HEK293 (cell line): ENCODE data around the gene ZSCAN18.

Experiments
- CTCF ChIA-PET: fragments of 350-600 bp; formaldehyde crosslinking; extraction: SDS; loops from one replicate; lab custom pipeline; 2021; ENCODE audit warnings: antibody characterized with exemption; lab: Yijun Ruan, JAX
- POLR2A ChIA-PET: fragments of 300-600 bp; formaldehyde crosslinking; extraction: SDS; loops from one replicate; lab custom pipeline; 2020; ENCODE audit warnings: antibody characterized with exemption, inconsistent platforms; lab: Yijun Ruan, JAX
- H3K27ac ChIP-seq: fragments of 200-500 bp; sonication (Bioruptor generic); 2 replicates; pipeline ENCODE4 v1.5.1; 2014; ENCODE audit warnings: low read depth, low read length, control low read depth, inconsistent platforms; ENCODE audit errors: extremely low read depth
- H3K36me3 ChIP-seq, 2 experiments: fragments of 200-500 bp in 1 of 2; sonication (Bioruptor generic) in 1 of 2; 1 replicate in 1 of 2; 2 replicates in 1 of 2; pipeline ENCODE4 v1.5.1; 2014 to 2017; ENCODE audit warnings: inconsistent platforms in 2 of 2, low read length in 2 of 2; ENCODE audit not compliant: control insufficient read depth in 2 of 2, insufficient read depth in 1 of 2
- H3K4me1 ChIP-seq: fragments of 200-500 bp; sonication (Bioruptor generic); 2 replicates; pipeline ENCODE4 v1.5.1; 2014; ENCODE audit warnings: mild to moderate bottlenecking, low read length, inconsistent platforms; ENCODE audit not compliant: control insufficient read depth, insufficient read depth
- H3K4me3 ChIP-seq: 2 replicates; pipeline ENCODE4 v1.5.1; 2011; ENCODE audit warnings: low read depth, mild to moderate bottlenecking, control low read depth, low read length, moderate library complexity
- H3K9me3 ChIP-seq: fragments of 200-500 bp; sonication (Bioruptor generic); 2 replicates; pipeline ENCODE4 v1.5.1; 2014; ENCODE audit warnings: low read depth, low read length, inconsistent platforms; ENCODE audit not compliant: control insufficient read depth, insufficient read depth
- GLI2 ChIP-seq: fragments of 450-650 bp; formaldehyde crosslinking; IDR thresholded peaks from 2 replicates; pipeline ENCODE4; 2017; ENCODE audit warnings: missing biosample characterization, missing genetic modification characterization, low read depth, borderline replicate concordance
- HOXC10 ChIP-seq: sonication (generic); formaldehyde crosslinking; IDR thresholded peaks from 2 replicates; pipeline ENCODE4 v1.8.1; 2023; ENCODE audit warnings: mild to moderate bottlenecking, missing genetic modification reagents
- PBX3 ChIP-seq: sonication (generic); formaldehyde crosslinking; IDR thresholded peaks from 2 replicates; pipeline ENCODE4 v1.8.1; 2022; ENCODE audit warnings: mild to moderate bottlenecking, moderate library complexity, missing genetic modification reagents
- PRDM10 ChIP-seq: fragments of 450-650 bp; formaldehyde crosslinking; IDR thresholded peaks from 2 replicates; pipeline ENCODE4 v1.5.1; 2016; ENCODE audit warnings: missing biosample characterization, missing genetic modification characterization
- PRDM2 ChIP-seq: fragments of 450-650 bp; formaldehyde crosslinking; IDR thresholded peaks from 2 replicates; pipeline ENCODE4 v1.5.1; 2016; ENCODE audit warnings: missing biosample characterization, missing genetic modification characterization, borderline replicate concordance
- ZFHX2 ChIP-seq: fragments of 450-650 bp; formaldehyde crosslinking; conservative IDR thresholded peaks from 2 replicates; pipeline ENCODE4 v1.5.1; 2016; ENCODE audit warnings: missing biosample characterization, missing genetic modification characterization
- ZFP69B ChIP-seq: fragments of 450-650 bp; formaldehyde crosslinking; IDR thresholded peaks from 2 replicates; pipeline ENCODE4 v1.5.1; 2016; ENCODE audit warnings: missing biosample characterization, missing genetic modification characterization
- ZNF16 ChIP-seq: fragments of 450-650 bp; formaldehyde crosslinking; IDR thresholded peaks from 2 replicates; pipeline ENCODE4 v1.5.1; 2016; ENCODE audit warnings: low read depth, missing biosample characterization, missing genetic modification characterization
- ZNF629 ChIP-seq: fragments of 450-650 bp; formaldehyde crosslinking; IDR thresholded peaks from 2 replicates; pipeline ENCODE4 v1.5.1; 2017; ENCODE audit warnings: missing biosample characterization, missing genetic modification characterization
- ZSCAN30 ChIP-seq: fragments of 450-650 bp; IDR thresholded peaks from 2 replicates; pipeline ENCODE4 v1.5.1; 2018; ENCODE audit warnings: missing biosample characterization, mild to moderate bottlenecking, missing genetic modification characterization, moderate library complexity
- TF ChIP-seq, protein P1 (sequence below): fragments of 450-650 bp; formaldehyde crosslinking; IDR thresholded peaks from 2 replicates; pipeline ENCODE4 v1.5.1; 2016; ENCODE audit warnings: missing biosample characterization, missing genetic modification characterization
- TF ChIP-seq, protein P2 (sequence below): fragments of 450-650 bp; formaldehyde crosslinking; IDR thresholded peaks from 2 replicates; pipeline ENCODE4 v1.5.1; 2016; ENCODE audit warnings: missing biosample characterization, missing genetic modification characterization
- TF ChIP-seq, protein P3 (sequence below): fragments of 450-650 bp; formaldehyde crosslinking; IDR thresholded peaks from 2 replicates; pipeline ENCODE4 v1.5.1; 2016; ENCODE audit warnings: missing biosample characterization, missing genetic modification characterization

Gene ZSCAN18

GRCh38 chr19:58059671-58060078 is 38.4 kb downstream of the ZSCAN18 start (continued):
- TF ChIP-seq ZFP69B (tag by site-specific recombination) (no peak), ZNF629 (tag by site-specific recombination) (no peak), PRDM2 (tag by site-specific recombination) (no peak), HOXC10 (CRISPR knock-in tag) (no peak), ZFHX2 (tag by site-specific recombination) (no peak)
- TF ChIP-seq, protein P1, sequence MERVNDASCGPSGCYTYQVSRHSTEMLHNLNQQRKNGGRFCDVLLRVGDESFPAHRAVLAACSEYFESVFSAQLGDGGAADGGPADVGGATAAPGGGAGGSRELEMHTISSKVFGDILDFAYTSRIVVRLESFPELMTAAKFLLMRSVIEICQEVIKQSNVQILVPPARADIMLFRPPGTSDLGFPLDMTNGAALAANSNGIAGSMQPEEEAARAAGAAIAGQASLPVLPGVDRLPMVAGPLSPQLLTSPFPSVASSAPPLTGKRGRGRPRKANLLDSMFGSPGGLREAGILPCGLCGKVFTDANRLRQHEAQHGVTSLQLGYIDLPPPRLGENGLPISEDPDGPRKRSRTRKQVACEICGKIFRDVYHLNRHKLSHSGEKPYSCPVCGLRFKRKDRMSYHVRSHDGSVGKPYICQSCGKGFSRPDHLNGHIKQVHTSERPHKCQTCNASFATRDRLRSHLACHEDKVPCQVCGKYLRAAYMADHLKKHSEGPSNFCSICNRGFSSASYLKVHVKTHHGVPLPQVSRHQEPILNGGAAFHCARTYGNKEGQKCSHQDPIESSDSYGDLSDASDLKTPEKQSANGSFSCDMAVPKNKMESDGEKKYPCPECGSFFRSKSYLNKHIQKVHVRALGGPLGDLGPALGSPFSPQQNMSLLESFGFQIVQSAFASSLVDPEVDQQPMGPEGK (tag by site-specific recombination), result no peak
- TF ChIP-seq, protein P2, sequence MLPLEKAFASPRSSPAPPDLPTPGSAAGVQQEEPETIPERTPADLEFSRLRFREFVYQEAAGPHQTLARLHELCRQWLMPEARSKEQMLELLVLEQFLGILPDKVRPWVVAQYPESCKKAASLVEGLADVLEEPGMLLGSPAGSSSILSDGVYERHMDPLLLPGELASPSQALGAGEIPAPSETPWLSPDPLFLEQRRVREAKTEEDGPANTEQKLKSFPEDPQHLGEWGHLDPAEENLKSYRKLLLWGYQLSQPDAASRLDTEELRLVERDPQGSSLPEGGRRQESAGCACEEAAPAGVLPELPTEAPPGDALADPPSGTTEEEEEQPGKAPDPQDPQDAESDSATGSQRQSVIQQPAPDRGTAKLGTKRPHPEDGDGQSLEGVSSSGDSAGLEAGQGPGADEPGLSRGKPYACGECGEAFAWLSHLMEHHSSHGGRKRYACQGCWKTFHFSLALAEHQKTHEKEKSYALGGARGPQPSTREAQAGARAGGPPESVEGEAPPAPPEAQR (tag by site-specific recombination), result no peak

- Histone ChIP-seq H3K4me1 (no peaks in the 10 kb centered on the region), H3K9me3 (no peaks in the 10 kb centered on the region)
- no peak for TF ChIP-seq ZNF16
- peak; percentile 45; the same call in 1 of the 2 replicates for TF ChIP-seq PBX3 (CRISPR knock-in tag)
- TF ChIP-seq, all 188 proteins: peak for 1
- Histone ChIP-seq H3K4me3 (peak within 1 kb of the TSS; percentile 44), H3K27ac (no peak within 1 kb of the TSS; the same call in 1 of the 2 replicates), H3K36me3 (no peaks in the 10 kb centered on the region)
- CTCF ChIA-PET, result no interaction called here
- POLR2A ChIA-PET, result interaction anchor here (0.6 to 2.3 kb wide), 4 partner anchors 57 to 383 kb away, joined by 3 to 12 read pairs (median 4); partner anchors contain the start of genes ZNF274 and ZNF606
Measured at GRCh38 chr19:58059003-58059670, 38.9 kb downstream of the ZSCAN18 start, which contains the start of gene ZNF135. ZNF135 (plus strand) TSS chr19:58059282; CDS start chr19:58060003, 721 bp downstream.

DNA sequence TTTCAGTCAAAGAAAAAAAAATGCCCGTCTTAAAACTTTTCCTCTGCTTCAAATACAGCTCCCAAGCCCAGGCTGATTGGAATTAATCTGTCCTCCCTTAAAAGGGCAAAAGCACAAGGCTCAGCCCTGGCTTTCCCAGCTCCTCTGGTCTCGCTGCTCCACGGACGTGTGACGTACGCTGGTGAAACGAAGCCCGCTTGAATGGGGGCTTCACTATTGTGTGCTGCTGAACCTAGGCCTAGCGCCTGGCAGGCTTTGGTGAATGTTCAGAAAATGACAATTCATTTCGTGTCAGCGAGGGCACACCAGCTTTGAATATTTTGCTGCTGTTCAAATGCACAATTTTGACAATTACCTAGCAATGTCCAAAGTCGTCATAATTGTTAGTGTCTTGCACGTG is 39.6 kb downstream of the ZSCAN18 start:
- no peaks in the 10 kb centered on the region for H3K4me1 ChIP-seq
- H3K9me3 ChIP-seq, result no peaks in the 10 kb centered on the region
- POLR2A ChIA-PET, result interaction anchor here (0.6 to 2.3 kb wide), 2 partner anchors 56 to 70 kb away, joined by 3 to 12 read pairs; partner anchors contain the start of gene ZNF606
- no peak overlapping the region for H3K4me3 ChIP-seq
- CTCF ChIA-PET, result no interaction called here
- H3K27ac ChIP-seq, result no peak overlapping the region
- no peaks in the 10 kb centered on the region for H3K36me3 ChIP-seq
- no peak for TF ChIP-seq GLI2 (tag by site-specific recombination)
- TF ChIP-seq PRDM10 (tag by site-specific recombination), result no peak
- TF ChIP-seq ZSCAN30 (tag by site-specific recombination), result no peak
- TF ChIP-seq, protein P3, sequence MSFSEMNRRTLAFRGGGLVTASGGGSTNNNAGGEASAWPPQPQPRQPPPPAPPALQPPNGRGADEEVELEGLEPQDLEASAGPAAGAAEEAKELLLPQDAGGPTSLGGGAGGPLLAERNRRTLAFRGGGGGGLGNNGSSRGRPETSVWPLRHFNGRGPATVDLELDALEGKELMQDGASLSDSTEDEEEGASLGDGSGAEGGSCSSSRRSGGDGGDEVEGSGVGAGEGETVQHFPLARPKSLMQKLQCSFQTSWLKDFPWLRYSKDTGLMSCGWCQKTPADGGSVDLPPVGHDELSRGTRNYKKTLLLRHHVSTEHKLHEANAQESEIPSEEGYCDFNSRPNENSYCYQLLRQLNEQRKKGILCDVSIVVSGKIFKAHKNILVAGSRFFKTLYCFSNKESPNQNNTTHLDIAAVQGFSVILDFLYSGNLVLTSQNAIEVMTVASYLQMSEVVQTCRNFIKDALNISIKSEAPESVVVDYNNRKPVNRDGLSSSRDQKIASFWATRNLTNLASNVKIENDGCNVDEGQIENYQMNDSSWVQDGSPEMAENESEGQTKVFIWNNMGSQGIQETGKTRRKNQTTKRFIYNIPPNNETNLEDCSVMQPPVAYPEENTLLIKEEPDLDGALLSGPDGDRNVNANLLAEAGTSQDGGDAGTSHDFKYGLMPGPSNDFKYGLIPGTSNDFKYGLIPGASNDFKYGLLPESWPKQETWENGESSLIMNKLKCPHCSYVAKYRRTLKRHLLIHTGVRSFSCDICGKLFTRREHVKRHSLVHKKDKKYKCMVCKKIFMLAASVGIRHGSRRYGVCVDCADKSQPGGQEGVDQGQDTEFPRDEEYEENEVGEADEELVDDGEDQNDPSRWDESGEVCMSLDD, result no peak
